Endothelial cell (in vitro differentiated cells): ENCODE measurements around the gene FAM20C. TPM values are rescaled to one million over a fixed set of nuclear protein-coding genes. Genes with fewer than 3 reads are reported as not detected.

Source experiments
- DNase-seq: peaks from one replicate; pipeline ENCODE4 v3.0.0; 2021; ENCODE audit warnings: low spot score
- H3K27ac Mint-ChIP-seq: one replicate; pipeline ENCODE4 v1.8.0; 2021; ENCODE audit warnings: mixed read lengths, inconsistent platforms; ENCODE audit not compliant: unreplicated experiment
- H3K27me3 Mint-ChIP-seq: one replicate; pipeline ENCODE4 v1.8.0; 2021; ENCODE audit warnings: mild to moderate bottlenecking, moderate library complexity, mixed read lengths, inconsistent platforms; ENCODE audit not compliant: unreplicated experiment
- H3K36me3 Mint-ChIP-seq: one replicate; pipeline ENCODE4 v1.8.0; 2021; ENCODE audit warnings: mild to moderate bottlenecking, low read depth, mixed read lengths, inconsistent platforms; ENCODE audit not compliant: unreplicated experiment
- H3K4me1 Mint-ChIP-seq: one replicate; pipeline ENCODE4 v1.8.0; 2021; ENCODE audit warnings: mild to moderate bottlenecking, mixed read lengths, inconsistent platforms; ENCODE audit not compliant: unreplicated experiment
- H3K4me3 Mint-ChIP-seq: one replicate; pipeline ENCODE4 v1.8.0; 2021; ENCODE audit warnings: mild to moderate bottlenecking, mixed read lengths, inconsistent platforms; ENCODE audit not compliant: unreplicated experiment
- H3K9me3 Mint-ChIP-seq: one replicate; pipeline ENCODE4 v1.8.0; 2021; ENCODE audit warnings: mixed read lengths, inconsistent platforms; ENCODE audit not compliant: unreplicated experiment
- CTCF ChIP-seq: fragments of 200-600 bp; sonication (generic); IDR thresholded peaks from one replicate; pipeline ENCODE4 v1.5.0; 2021; ENCODE audit warnings: antibody characterized with exemption; ENCODE audit not compliant: unreplicated experiment
- total RNA-seq: library from RNA; stranded (reverse); fragmentation: NEBNext Ultra II Directional; extraction: Animal tissue kit (Norgen Biotek cat#: 25700); gene quantifications from one replicate; pipeline ENCODE4 v1.2.1, GENCODE V29; 2021; ENCODE audit not compliant: unreplicated experiment

The FAM20C gene
- total RNA-seq, 1 donor from 2014 or later: 3.1 TPM

GRCh38 chr7:232410-233248 is 40.3 kb downstream of the FAM20C start:
- Mint-ChIP-seq H3K36me3 (no peaks in the 10 kb centered on the region), H3K27me3 (peaks cover 3% of the 10 kb centered on the region), H3K4me1 (no peaks in the 10 kb centered on the region), H3K9me3 (no peaks in the 10 kb centered on the region), H3K4me3 (no peak overlapping the region), H3K27ac (no peak overlapping the region)
- DNase-seq: no peak
- TF ChIP-seq CTCF: no peak

- no peaks in the 10 kb centered on the region for H3K4me1 Mint-ChIP-seq
- no peak overlapping the region for H3K4me3 Mint-ChIP-seq
- no peak for DNase-seq
- H3K27me3 Mint-ChIP-seq: peaks cover 3% of the 10 kb centered on the region
- no peak for TF ChIP-seq CTCF
- no peaks in the 10 kb centered on the region for H3K9me3 Mint-ChIP-seq
- H3K27ac Mint-ChIP-seq: no peak overlapping the region
- no peaks in the 10 kb centered on the region for H3K36me3 Mint-ChIP-seq
Observed at GRCh38 chr7:233249-234035, 41.1 kb downstream of the FAM20C start.

GRCh38 chr7:234051-234707 is 41.8 kb downstream of the FAM20C start:
- no peak for DNase-seq
- Mint-ChIP-seq H3K27ac (no peak overlapping the region), H3K36me3 (no peaks in the 10 kb centered on the region), H3K9me3 (no peaks in the 10 kb centered on the region), H3K27me3 (peaks cover 3% of the 10 kb centered on the region), H3K4me1 (no peaks in the 10 kb centered on the region), H3K4me3 (no peak overlapping the region)
- no peak for TF ChIP-seq CTCF

GRCh38 chr7:234708-235553 is 42.6 kb downstream of the FAM20C start:
- no peaks in the 10 kb centered on the region for H3K36me3 Mint-ChIP-seq
- no peak for TF ChIP-seq CTCF
- no peaks in the 10 kb centered on the region for H3K4me1 Mint-ChIP-seq
- DNase-seq: no peak
- no peaks in the 10 kb centered on the region for H3K9me3 Mint-ChIP-seq
- peaks cover 3% of the 10 kb centered on the region for H3K27me3 Mint-ChIP-seq
- no peak overlapping the region for H3K27ac Mint-ChIP-seq
- H3K4me3 Mint-ChIP-seq: no peak overlapping the region
